Fibroblast of the aortic adventitia (primary cell): ENCODE measurements around the gene SP8. TPM values are rescaled to one million over a fixed set of nuclear protein-coding genes. Genes with fewer than 3 reads are reported as not detected.

ENCODE experiments used
- DNase-seq: peaks from one replicate; pipeline ENCODE4 v3.0.0-alpha.2; 2010; ENCODE audit warnings: low read depth
- H3K4me3 ChIP-seq: 2 replicates; pipeline ENCODE4 v1.5.1; 2011; ENCODE audit warnings: low read depth, mild to moderate bottlenecking, control low read depth, low read length, moderate library complexity
- CTCF ChIP-seq: IDR thresholded peaks from 2 replicates; pipeline ENCODE4 v1.5.1; 2011; ENCODE audit warnings: mild to moderate bottlenecking, low read length, control low read depth, inconsistent platforms; ENCODE audit not compliant: insufficient read depth
- total RNA-seq: library from RNA; depleted of rRNA; stranded (reverse); fragments of >200 nt; gene quantifications from 2 replicates; pipeline ENCODE4 v1.2.3, GENCODE V29; 2012; ENCODE audit warnings: low replicate concordance

The SP8 gene
- total RNA-seq, 1 donor: not detected

- no peak for TF ChIP-seq CTCF
- no peak for DNase-seq
- H3K4me3 ChIP-seq: no peak overlapping the region
Measured at GRCh38 chr7:20776214-20776911, 10.3 kb downstream of the SP8 start.

- DNase-seq: no peak
- no peak for TF ChIP-seq CTCF
- no peak overlapping the region for H3K4me3 ChIP-seq
Measured at GRCh38 chr7:20754001-20754400, 32.7 kb downstream of the SP8 start.

- TF ChIP-seq CTCF: no peak
- no peak for DNase-seq
- no peak overlapping the region for H3K4me3 ChIP-seq
Measured at GRCh38 chr7:20749906-20750305, 36.8 kb downstream of the SP8 start.

- no peak for DNase-seq
- TF ChIP-seq CTCF: no peak
- no peak overlapping the region for H3K4me3 ChIP-seq
Measured at GRCh38 chr7:20748853-20749252, 37.8 kb downstream of the SP8 start.

- no peak for TF ChIP-seq CTCF
- DNase-seq: no peak
- no peak overlapping the region for H3K4me3 ChIP-seq
Measured at GRCh38 chr7:20747001-20747400, 39.7 kb downstream of the SP8 start.

- no peak for TF ChIP-seq CTCF
- no peak for DNase-seq
- H3K4me3 ChIP-seq: no peak overlapping the region
Measured at GRCh38 chr7:20745702-20746101, 41.0 kb downstream of the SP8 start.

GRCh38 chr7:20744954-20745446 is 41.7 kb downstream of the SP8 start:
- peak; percentile 0 for DNase-seq
- H3K4me3 ChIP-seq: no peak overlapping the region
- TF ChIP-seq CTCF: no peak
